ENCODE results near the gene OBSCN.

Gene OBSCN

GRCh38 chr1:228278432-228278941 lies 70.6 kb downstream of the OBSCN start:
- no peak for DNase-seq (ENCODE audit: low read depth in 2 of 2)

GRCh38 chr1:228279011-228279721 lies 71.3 kb downstream of the OBSCN start:
- DNase-seq (ENCODE audit: low read depth in 2 of 2) = no peak

DNA sequence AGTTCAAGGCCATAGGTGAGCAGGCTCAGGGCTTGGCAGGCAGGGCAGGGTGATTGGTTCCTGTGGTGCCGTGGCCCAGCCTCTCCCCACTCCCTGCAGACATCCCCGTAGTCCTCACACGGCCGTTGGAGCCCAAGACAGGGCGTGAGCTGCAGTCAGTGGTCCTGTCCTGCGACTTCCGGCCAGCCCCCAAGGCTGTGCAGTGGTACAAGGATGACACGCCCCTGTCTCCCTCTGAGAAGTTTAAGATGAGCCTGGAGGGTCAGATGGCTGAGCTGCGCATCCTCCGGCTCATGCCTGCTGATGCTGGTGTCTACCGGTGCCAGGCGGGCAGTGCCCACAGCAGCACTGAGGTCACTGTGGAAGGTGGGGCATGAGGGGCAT lies 71.9 kb downstream of the OBSCN start:
- DNase-seq (ENCODE audit: low read depth in 2 of 2) = no peak

GRCh38 chr1:228280106-228280901 lies 72.5 kb downstream of the OBSCN start:
- no peak for DNase-seq (ENCODE audit: low read depth in 2 of 2)

GRCh38 chr1:228280961-228281591 lies 73.2 kb downstream of the OBSCN start:
- no peak for DNase-seq (ENCODE audit: low read depth in 2 of 2)

- no peak for DNase-seq (ENCODE audit: low read depth in 2 of 2)
Observed at GRCh38 chr1:228281631-228282328, 73.9 kb downstream of the OBSCN start.

DNA sequence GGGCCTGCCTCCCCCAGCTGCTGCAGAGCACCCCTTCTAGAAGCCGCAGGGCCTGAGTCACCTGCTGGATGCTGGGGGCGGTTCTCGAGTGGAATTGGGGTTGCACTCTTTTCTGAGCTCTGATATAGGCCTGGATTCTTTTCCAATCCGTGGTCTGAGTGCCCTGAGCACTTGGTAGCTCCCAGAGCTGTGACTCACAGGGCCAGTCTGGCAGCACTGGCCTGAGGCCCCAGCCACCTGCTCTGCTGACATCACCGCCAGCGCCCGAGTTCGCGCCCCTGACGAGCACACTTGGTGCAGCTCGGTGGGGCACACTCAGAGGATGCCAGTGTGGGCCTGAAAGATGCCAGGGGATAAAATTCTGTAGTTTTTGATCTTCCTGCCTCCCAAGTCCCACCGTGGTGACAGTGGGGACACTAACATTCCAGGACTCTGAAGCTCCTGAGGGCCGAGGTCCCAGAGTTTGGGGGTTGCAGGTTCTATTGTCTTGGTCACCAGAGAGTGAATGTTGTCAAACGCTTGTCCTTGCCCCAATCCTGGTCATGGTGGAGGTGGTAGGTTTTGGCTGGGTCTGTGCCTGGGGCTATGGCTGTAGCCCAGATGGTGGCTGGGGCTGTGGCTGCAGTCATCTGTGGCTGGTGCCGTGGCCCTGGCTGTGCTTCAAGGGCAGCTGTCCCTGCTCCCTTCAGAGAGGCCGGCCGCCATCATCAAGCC lies 74.6 kb downstream of the OBSCN start:
- no peak for DNase-seq (ENCODE audit: low read depth in 2 of 2)

GRCh38 chr1:228283043-228283371 lies 75.2 kb downstream of the OBSCN start:
- DNase-seq (ENCODE audit: low read depth in 2 of 2) = no peak

- DNase-seq (ENCODE audit: low read depth in 2 of 2) = no peak
Observed at GRCh38 chr1:228283476-228284147, 75.8 kb downstream of the OBSCN start.

- DNase-seq (ENCODE audit: low read depth in 2 of 2) = no peak
Observed at GRCh38 chr1:228284148-228284495, 76.3 kb downstream of the OBSCN start.

DNA sequence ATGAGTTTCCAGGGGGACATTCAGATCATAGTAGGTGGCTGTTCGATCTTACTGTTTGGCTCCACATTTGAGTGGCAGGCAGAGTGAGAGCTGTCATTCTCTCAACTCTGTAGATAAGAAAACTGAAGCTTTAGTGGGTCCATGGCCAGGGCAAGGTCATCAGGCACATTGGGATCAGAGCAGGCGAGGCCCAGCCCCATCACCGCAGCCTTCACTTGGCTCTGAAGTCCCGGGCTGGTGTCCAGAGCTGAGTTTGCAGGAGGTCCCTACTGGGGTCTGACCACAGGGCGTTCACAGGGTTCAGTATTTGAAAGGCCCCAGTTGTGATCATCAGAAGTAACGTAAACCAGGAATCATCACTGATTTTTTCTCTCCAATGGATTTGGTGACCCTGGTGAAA lies 76.7 kb downstream of the OBSCN start:
- DNase-seq (ENCODE audit: low read depth in 2 of 2) = no peak

DNA sequence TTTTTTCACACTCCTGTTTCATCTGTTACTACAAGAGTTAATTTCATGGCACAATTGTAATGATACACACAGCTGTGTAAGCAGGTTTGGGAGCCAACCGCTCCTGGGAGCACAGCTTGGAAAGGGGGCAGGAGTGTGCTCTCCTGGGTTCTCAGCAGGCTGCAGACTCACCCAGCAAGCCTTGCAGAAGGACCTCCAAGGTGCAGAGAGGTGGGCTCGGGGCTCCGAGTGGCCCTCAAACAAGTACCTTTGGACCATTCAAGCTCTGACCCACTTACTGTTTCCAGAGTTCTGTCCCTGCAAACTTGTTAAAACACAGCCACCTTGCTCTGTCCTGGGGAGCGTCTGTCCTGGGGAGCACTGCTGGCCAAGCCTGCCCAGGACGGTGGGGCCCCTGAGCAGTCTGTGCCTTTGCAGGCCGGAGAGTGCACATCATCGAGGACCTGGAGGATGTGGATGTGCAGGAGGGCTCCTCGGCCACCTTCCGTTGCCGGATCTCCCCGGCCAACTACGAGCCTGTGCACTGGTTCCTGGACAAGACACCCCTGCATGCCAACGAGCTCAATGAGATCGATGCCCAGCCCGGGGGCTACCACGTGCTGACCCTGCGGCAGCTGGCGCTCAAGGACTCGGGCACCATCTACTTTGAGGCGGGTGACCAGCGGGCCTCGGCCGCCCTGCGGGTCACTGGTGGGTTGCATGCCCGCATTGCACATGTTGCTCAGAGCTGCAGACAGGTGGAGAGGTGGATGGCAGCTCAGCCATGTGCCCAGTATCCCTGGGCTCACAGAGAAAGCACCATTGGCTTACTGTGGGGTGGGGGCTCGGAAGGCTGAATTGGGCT lies 78.0 kb downstream of the OBSCN start:
- no peak for DNase-seq (ENCODE audit: low read depth in 2 of 2)

DNA sequence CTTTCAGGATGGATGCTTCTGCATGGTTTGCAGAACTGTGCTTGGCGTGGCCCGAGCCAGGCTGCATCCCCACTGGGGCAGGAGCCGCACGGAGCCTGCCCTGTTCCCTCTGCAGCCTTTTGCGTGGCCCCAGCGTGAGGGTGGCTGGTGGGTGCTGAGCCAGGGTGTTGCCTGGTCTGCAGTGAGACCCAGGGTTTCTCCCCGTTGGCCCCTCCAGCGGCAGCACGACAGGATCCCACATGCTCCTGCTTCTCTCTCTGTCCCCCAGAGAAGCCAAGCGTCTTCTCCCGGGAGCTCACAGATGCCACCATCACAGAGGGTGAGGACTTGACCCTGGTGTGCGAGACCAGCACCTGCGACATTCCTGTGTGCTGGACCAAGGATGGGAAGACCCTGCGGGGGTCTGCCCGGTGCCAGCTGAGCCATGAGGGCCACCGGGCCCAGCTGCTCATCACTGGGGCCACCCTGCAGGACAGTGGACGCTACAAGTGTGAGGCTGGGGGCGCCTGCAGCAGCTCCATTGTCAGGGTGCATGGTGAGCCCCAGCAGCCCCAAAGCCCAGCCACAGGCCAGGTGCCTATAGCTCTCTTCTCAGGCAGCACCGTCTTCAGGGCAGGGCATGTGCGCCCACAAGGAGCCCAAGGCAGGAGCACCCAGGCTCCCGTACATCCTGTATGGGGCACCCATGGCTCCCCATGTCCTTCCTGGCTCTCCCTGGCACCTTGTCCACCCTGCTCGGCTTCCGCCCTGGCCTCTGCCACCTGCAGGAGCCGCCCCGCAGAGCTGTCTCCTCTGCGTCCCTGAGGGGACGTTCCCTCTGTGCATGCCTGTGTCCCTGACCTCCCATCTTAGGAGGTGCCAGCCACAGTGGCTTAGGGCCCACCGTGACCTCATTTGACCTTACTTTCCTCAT lies 78.9 kb downstream of the OBSCN start:
- DNase-seq (ENCODE audit: low read depth in 2 of 2) = no peak

DNA sequence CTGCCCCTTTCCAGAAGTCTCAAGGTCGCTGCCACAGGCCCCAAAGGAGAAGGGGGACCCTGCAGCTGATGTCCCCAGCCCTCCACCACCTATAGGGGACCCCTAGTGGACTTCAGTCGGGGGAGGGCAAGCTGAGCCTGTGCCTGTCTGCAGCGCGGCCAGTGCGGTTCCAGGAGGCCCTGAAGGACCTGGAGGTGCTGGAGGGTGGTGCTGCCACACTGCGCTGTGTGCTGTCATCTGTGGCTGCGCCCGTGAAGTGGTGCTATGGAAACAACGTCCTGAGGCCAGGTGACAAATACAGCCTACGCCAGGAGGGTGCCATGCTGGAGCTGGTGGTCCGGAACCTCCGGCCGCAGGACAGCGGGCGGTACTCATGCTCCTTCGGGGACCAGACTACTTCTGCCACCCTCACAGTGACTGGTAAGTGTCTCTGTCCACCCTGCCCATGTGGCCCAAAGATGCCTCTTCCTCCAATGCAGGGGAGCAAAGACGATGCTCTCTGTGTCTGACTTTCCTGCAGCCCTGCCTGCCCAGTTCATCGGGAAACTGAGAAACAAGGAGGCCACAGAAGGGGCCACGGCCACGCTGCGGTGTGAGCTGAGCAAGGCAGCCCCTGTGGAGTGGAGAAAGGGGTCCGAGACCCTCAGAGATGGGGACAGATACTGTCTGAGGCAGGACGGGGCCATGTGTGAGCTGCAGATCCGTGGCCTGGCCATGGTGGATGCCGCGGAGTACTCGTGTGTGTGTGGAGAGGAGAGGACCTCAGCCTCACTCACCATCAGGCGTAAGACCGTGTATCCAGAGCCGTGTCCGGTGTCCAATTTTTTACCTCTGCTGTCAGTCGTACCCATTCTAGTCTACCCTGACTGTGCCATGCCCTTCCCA lies 79.9 kb downstream of the OBSCN start:
- no peak for DNase-seq (ENCODE audit: low read depth in 2 of 2)

DNA sequence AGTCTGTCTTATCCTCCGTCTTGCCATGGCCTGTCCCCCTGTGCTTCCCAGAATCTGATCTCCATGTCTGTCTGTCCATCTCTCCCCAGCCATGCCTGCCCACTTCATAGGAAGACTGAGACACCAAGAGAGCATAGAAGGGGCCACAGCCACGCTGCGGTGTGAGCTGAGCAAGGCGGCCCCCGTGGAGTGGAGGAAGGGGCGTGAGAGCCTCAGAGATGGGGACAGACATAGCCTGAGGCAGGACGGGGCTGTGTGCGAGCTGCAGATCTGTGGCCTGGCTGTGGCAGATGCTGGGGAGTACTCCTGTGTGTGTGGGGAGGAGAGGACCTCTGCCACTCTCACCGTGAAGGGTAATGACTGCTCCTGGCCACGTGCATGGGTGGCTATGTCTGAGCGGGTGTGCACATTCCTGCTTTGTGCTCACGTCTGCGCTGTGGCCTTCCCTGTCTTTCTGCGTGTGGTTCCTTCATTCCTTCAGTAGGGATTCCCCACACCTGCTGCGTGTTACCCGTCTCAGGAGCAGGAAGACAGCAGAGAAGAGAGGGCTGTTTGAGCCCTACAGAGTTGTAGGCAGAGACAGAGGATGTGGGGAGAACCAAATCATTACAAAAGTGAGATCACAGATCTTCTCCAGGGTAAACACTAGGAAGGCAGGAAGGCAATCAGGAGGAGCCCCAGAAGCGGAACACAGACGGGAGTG lies 80.8 kb downstream of the OBSCN start:
- DNase-seq (ENCODE audit: low read depth in 2 of 2) = no peak

- no peak for DNase-seq (ENCODE audit: low read depth in 2 of 2)
Observed at GRCh38 chr1:228289239-228289849, 81.5 kb downstream of the OBSCN start.

All from stimulated activated CD4-positive, alpha-beta T cell treated with anti-CD3 and anti-CD28 coated beads, Interleukin-12 subunit alpha, Interleukin-12 subunit beta, amount 100 ng/mL, for 24 hours (primary cell).